ENCODE measurements around the gene GAB2. TPM values are rescaled to one million over a fixed set of nuclear protein-coding genes. Genes with fewer than 3 reads are reported as not detected.

The GAB2 gene
- total RNA-seq, 1 donor from 2014 or later: 22.4 TPM

GRCh38 chr11:78171951-78172350, 245.7 kb downstream of the GAB2 start:
- Mint-ChIP-seq H3K27ac (no peak overlapping the region), H3K4me1 (no peaks in the 10 kb centered on the region)

GRCh38 chr11:78170874-78171549, 246.6 kb downstream of the GAB2 start:
- Mint-ChIP-seq H3K27ac (no peak overlapping the region), H3K4me3 (no peak overlapping the region), H3K9me3 (no peaks in the 10 kb centered on the region), H3K36me3 (ENCODE audit: low read depth) (peaks cover 21% of the 10 kb centered on the region), H3K4me1 (no peaks in the 10 kb centered on the region), H3K27me3 (no peaks in the 10 kb centered on the region)
- TF ChIP-seq, protein P1, sequence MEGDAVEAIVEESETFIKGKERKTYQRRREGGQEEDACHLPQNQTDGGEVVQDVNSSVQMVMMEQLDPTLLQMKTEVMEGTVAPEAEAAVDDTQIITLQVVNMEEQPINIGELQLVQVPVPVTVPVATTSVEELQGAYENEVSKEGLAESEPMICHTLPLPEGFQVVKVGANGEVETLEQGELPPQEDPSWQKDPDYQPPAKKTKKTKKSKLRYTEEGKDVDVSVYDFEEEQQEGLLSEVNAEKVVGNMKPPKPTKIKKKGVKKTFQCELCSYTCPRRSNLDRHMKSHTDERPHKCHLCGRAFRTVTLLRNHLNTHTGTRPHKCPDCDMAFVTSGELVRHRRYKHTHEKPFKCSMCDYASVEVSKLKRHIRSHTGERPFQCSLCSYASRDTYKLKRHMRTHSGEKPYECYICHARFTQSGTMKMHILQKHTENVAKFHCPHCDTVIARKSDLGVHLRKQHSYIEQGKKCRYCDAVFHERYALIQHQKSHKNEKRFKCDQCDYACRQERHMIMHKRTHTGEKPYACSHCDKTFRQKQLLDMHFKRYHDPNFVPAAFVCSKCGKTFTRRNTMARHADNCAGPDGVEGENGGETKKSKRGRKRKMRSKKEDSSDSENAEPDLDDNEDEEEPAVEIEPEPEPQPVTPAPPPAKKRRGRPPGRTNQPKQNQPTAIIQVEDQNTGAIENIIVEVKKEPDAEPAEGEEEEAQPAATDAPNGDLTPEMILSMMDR (IDR thresholded peaks at IDR 0.05): no peak
- DNase-seq: no peak
- ChIA-PET CTCF (no interaction called here), POLR2A (no interaction called here)
- intact Hi-C loops (cut with micrococcal nuclease): no loop called here
- no peak for ATAC-seq (ENCODE audit: low read depth)

More at GRCh38 chr11:78171951-78172350, 245.7 kb downstream of the GAB2 start:
- DNase-seq: no peak
- H3K27me3 Mint-ChIP-seq: no peaks in the 10 kb centered on the region
- TF ChIP-seq, protein P1 (IDR thresholded peaks at IDR 0.05): no peak
- no peak overlapping the region for H3K4me3 Mint-ChIP-seq
- H3K9me3 Mint-ChIP-seq: no peaks in the 10 kb centered on the region
- ChIA-PET CTCF (no interaction called here), POLR2A (no interaction called here)
- ATAC-seq (ENCODE audit: low read depth): no peak
- H3K36me3 Mint-ChIP-seq (ENCODE audit: low read depth): peaks cover 25% of the 10 kb centered on the region
- intact Hi-C loops (cut with micrococcal nuclease): no loop called here

DNA sequence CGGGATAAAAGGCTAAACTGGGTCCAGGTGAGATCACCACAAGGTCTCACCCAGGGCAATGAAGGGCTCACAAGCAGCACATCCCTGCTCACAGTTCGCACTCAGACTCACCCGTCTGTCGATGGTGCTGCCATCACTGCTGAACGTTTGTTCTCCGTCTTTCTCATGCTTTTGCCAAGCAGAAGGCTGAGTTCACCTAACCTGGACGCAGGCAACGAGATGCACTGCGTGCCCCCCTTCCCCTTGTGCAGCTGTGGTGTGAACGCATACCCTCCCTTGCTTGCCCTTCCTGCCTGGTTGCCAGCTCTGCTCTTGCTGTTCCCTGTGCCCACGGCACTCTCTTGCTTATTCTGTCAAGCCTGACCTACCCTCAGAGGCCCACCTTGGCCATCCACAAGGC, 247.2 kb downstream of the GAB2 start:
- Mint-ChIP-seq H3K36me3 (ENCODE audit: low read depth) (peaks cover 21% of the 10 kb centered on the region), H3K4me1 (no peaks in the 10 kb centered on the region), H3K27me3 (no peaks in the 10 kb centered on the region), H3K27ac (no peak overlapping the region), H3K4me3 (no peak overlapping the region), H3K9me3 (no peaks in the 10 kb centered on the region)
- ChIA-PET POLR2A (no interaction called here), CTCF (no interaction called here)
- intact Hi-C loops (cut with micrococcal nuclease): no loop called here
- ATAC-seq (ENCODE audit: low read depth) (no peak), DNase-seq (no peak)
- TF ChIP-seq, protein P1 (IDR thresholded peaks at IDR 0.05): no peak

- intact Hi-C loops (cut with micrococcal nuclease): no loop called here
Observed at GRCh38 chr11:78168539-78169477, 248.8 kb downstream of the GAB2 start.

More at GRCh38 chr11:78168539-78169477, 248.8 kb downstream of the GAB2 start:
- ATAC-seq (ENCODE audit: low read depth): no peak
- Mint-ChIP-seq H3K27me3 (no peaks in the 10 kb centered on the region), H3K9me3 (no peaks in the 10 kb centered on the region), H3K36me3 (ENCODE audit: low read depth) (peaks cover 15% of the 10 kb centered on the region), H3K4me1 (no peaks in the 10 kb centered on the region), H3K4me3 (no peak overlapping the region), H3K27ac (no peak overlapping the region)
- ChIA-PET POLR2A (no interaction called here), CTCF (no interaction called here)
- TF ChIP-seq, protein P1 (IDR thresholded peaks at IDR 0.05): no peak
- DNase-seq: no peak
